Naive thymus-derived CD8-positive, alpha-beta T cell (primary cell): Measurements from ENCODE around the gene REV3L. TPM values are rescaled to one million over a fixed set of nuclear protein-coding genes. Genes with fewer than 3 reads are reported as not detected.
A peak's percentile ranks its signal among the peaks of the same experiment; 100 is the strongest.
"Not testable (repeated sequence)": the region's sequence is repeated elsewhere in the genome, so short reads cannot be mapped to it uniquely, and the experiment has no call there.

Experiments used
- ATAC-seq, 2 donors: fragments of 150-1000 bp; cut with Tn5 transposase in 1 of 2; sonication (Bioruptor Pico), chemical (Tn5 transposase) in 1 of 2; 1 replicate in 1 of 2; 2 replicates in 1 of 2; pipeline ENCODE4 v1.10.0; 2021; ENCODE audit warnings: mild to moderate bottlenecking in 2 of 2, moderate library complexity in 2 of 2
- POLR2A ChIA-PET: fragments of 350-600 bp; sonication (Branson Sonifier 250); formaldehyde crosslinking; loops from one replicate; lab custom pipeline; 2021; ENCODE audit warnings: antibody characterized with exemption; lab: Charles Lee
- DNase-seq, 10 donors: peaks; one replicate each; pipeline versions ENCODE4 v3.0.0 to v3.0.0-alpha.2; 2020 to 2022
- H3K27ac Mint-ChIP-seq, 10 donors: one replicate each; pipeline ENCODE4 v1.8.0; 2020 to 2022; ENCODE audit warnings: mild to moderate bottlenecking in 10 of 10, mixed read lengths in 10 of 10, moderate library complexity in 4 of 10, inconsistent platforms in 1 of 10
- H3K27me3 Mint-ChIP-seq, 5 donors: one replicate each; pipeline ENCODE4 v1.8.0; 2021 to 2022; ENCODE audit warnings: mixed read lengths in 5 of 5
- H3K36me3 Mint-ChIP-seq, 3 donors: one replicate each; pipeline ENCODE4 v1.8.0; 2020 to 2022; ENCODE audit warnings: mixed read lengths in 3 of 3, mild to moderate bottlenecking in 2 of 3, inconsistent platforms in 1 of 3
- H3K4me1 Mint-ChIP-seq, 4 donors: one replicate each; pipeline ENCODE4 v1.8.0; 2021 to 2022; ENCODE audit warnings: mixed read lengths in 4 of 4
- H3K4me3 Mint-ChIP-seq, 10 donors: one replicate each; pipeline ENCODE4 v1.8.0; 2020 to 2022; ENCODE audit warnings: mild to moderate bottlenecking in 10 of 10, mixed read lengths in 10 of 10, moderate library complexity in 6 of 10, inconsistent platforms in 1 of 10
- H3K9me3 Mint-ChIP-seq, 9 donors: one replicate each; pipeline ENCODE4 v1.8.0; 2020 to 2022; ENCODE audit warnings: mixed read lengths in 9 of 9, mild to moderate bottlenecking in 3 of 9, inconsistent platforms in 1 of 9, moderate library complexity in 1 of 9
- polyA plus RNA-seq, 3 donors: library from polyadenylated mRNA; unstranded; fragments of 300-500 nt; fragmentation: Illumina TruSeq; gene quantifications; one replicate each; pipeline ENCODE4 v1.2.3, GENCODE V29; 2021
- total RNA-seq, 8 experiments: library from RNA in 2 of 8; stranded (reverse) in 2 of 8; gene quantifications; one replicate each; pipeline ENCODE4 v1.2.3 and lab custom pipeline; 2021 to 2026

The REV3L gene
- total and polyA plus RNA-seq, 5 experiments from 2014 or later = 3.2 to 36.5 (median 12.1) TPM

- no peaks in the 10 kb centered on the region for H3K27me3 Mint-ChIP-seq
- no peak overlapping the region for H3K4me3 Mint-ChIP-seq
- POLR2A ChIA-PET = no interaction called here
- peaks cover 0 to 2% (median 0%) of the 10 kb centered on the region in 4 donors for H3K4me1 Mint-ChIP-seq
- DNase-seq (no peak), ATAC-seq (no peak)
- peaks cover 6 to 50% (median 11%) of the 10 kb centered on the region in 3 donors for H3K36me3 Mint-ChIP-seq
- H3K9me3 Mint-ChIP-seq = no peaks in the 10 kb centered on the region
- no peak overlapping the region for H3K27ac Mint-ChIP-seq
Observed at GRCh38 chr6:111339294-111339693, 143.7 kb downstream of the REV3L start.

GRCh38 chr6:111338843-111339242, 144.2 kb downstream of the REV3L start:
- ATAC-seq = no peak
- Mint-ChIP-seq H3K9me3 (no peaks in the 10 kb centered on the region), H3K36me3 (peaks cover 6 to 45% (median 11%) of the 10 kb centered on the region in 3 donors), H3K27ac (no peak overlapping the region), H3K4me1 (peaks cover 0 to 2% (median 0%) of the 10 kb centered on the region in 4 donors), H3K4me3 (no peak overlapping the region), H3K27me3 (no peaks in the 10 kb centered on the region)
- DNase-seq = no peak
- POLR2A ChIA-PET = no interaction called here

- DNase-seq = no peak
- H3K4me3 Mint-ChIP-seq = no peak overlapping the region
- no peak overlapping the region for H3K27ac Mint-ChIP-seq
- H3K9me3 Mint-ChIP-seq = no peaks in the 10 kb centered on the region
- no peak for ATAC-seq
- H3K27me3 Mint-ChIP-seq = no peaks in the 10 kb centered on the region
- peaks cover 11 to 47% (median 12%) of the 10 kb centered on the region in 3 donors for H3K36me3 Mint-ChIP-seq
- H3K4me1 Mint-ChIP-seq = peaks cover 0 to 2% (median 0%) of the 10 kb centered on the region in 4 donors
- POLR2A ChIA-PET = no interaction called here
Observed at GRCh38 chr6:111337829-111338236, 145.2 kb downstream of the REV3L start.

DNA sequence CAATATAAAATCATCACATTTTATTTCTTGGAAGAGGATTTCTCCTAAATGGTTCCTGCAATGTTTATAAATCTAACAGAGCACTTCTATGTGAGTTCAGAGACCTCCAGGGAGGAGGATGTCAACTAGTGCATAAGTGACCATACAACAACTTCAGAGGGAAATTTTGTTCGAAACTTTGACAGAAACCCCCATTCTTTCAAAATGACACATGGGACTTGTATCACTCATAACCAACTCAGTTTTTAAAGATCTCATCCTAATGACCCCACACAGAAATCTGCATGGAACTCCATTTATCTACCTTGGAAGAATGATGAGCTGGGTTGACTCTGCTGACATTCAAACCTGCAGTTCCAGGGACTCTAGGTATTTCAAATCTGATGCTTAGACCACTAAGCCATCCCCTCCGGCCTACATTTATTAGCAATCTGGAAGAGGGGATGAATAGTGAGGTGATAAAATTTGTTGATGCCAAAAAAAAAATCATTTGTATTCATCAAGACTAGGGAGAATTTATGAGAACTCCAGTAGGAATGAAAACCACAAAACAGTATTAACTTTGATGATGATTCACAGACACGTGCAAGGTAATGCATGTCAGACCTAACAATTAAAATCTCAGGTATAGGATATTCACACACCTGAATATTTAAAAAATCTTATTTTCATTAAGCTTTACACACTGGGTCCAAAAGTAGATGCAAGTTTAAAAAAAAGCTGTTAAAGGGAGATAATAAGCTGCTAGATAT, 153.0 kb downstream of the REV3L start:
- no peak overlapping the region for H3K4me3 Mint-ChIP-seq
- no peak for DNase-seq
- no peaks in the 10 kb centered on the region for H3K4me1 Mint-ChIP-seq
- peaks cover 11 to 60% (median 45%) of the 10 kb centered on the region in 3 donors for H3K36me3 Mint-ChIP-seq
- H3K27me3 Mint-ChIP-seq = no peaks in the 10 kb centered on the region
- H3K27ac Mint-ChIP-seq = no peak overlapping the region
- POLR2A ChIA-PET = no interaction called here
- no peak for ATAC-seq
- H3K9me3 Mint-ChIP-seq = no peaks in the 10 kb centered on the region

- H3K4me3 Mint-ChIP-seq = no peak overlapping the region
- H3K27ac Mint-ChIP-seq = no peak overlapping the region
- no peaks in the 10 kb centered on the region for H3K9me3 Mint-ChIP-seq
- ATAC-seq = no peak
- POLR2A ChIA-PET = no interaction called here
- no peaks in the 10 kb centered on the region for H3K27me3 Mint-ChIP-seq
- H3K36me3 Mint-ChIP-seq = peaks cover 9 to 67% (median 41%) of the 10 kb centered on the region in 3 donors
- H3K4me1 Mint-ChIP-seq = no peaks in the 10 kb centered on the region
- DNase-seq = no peak
Observed at GRCh38 chr6:111326563-111326962, 156.5 kb downstream of the REV3L start.

GRCh38 chr6:111322145-111322544, 160.9 kb downstream of the REV3L start:
- POLR2A ChIA-PET = no interaction called here
- ATAC-seq (no peak), DNase-seq (no peak)
- Mint-ChIP-seq H3K36me3 (peaks cover 4 to 67% (median 34%) of the 10 kb centered on the region in 3 donors), H3K9me3 (no peaks in the 10 kb centered on the region), H3K4me3 (no peak overlapping the region), H3K27me3 (no peaks in the 10 kb centered on the region), H3K4me1 (no peaks in the 10 kb centered on the region), H3K27ac (no peak overlapping the region)

GRCh38 chr6:111307950-111308349, 175.1 kb downstream of the REV3L start:
- ATAC-seq, DNase-seq, POLR2A ChIA-PET, H3K4me1 Mint-ChIP-seq, H3K27me3 Mint-ChIP-seq, H3K27ac Mint-ChIP-seq, H3K9me3 Mint-ChIP-seq, H3K4me3 Mint-ChIP-seq: not testable (repeated sequence)
- H3K36me3 Mint-ChIP-seq = peaks cover 23 to 70% (median 40%) of the 10 kb centered on the region in 3 donors

GRCh38 chr6:111307275-111307858, 175.7 kb downstream of the REV3L start:
- POLR2A ChIA-PET = no interaction called here
- peak overlapping the region in 2 of 10 donors; percentile 11 to 56 for H3K27ac Mint-ChIP-seq
- H3K36me3 Mint-ChIP-seq = peaks cover 23 to 70% (median 42%) of the 10 kb centered on the region in 3 donors
- no peak overlapping the region for H3K4me3 Mint-ChIP-seq
- H3K9me3 Mint-ChIP-seq = peaks cover 0 to 9% (median 2%) of the 10 kb centered on the region in 9 donors
- no peaks in the 10 kb centered on the region for H3K4me1 Mint-ChIP-seq
- DNase-seq = no peak
- ATAC-seq = no peak
- no peaks in the 10 kb centered on the region for H3K27me3 Mint-ChIP-seq

GRCh38 chr6:111306104-111306888, 176.7 kb downstream of the REV3L start:
- peaks cover 0 to 13% (median 9%) of the 10 kb centered on the region in 9 donors for H3K9me3 Mint-ChIP-seq
- DNase-seq (no peak), ATAC-seq (no peak)
- peaks cover 0 to 3% (median 0%) of the 10 kb centered on the region in 4 donors for H3K4me1 Mint-ChIP-seq
- H3K27ac Mint-ChIP-seq = peak overlapping the region in 1 of 10 donors; percentile 34
- peaks cover 28 to 73% (median 52%) of the 10 kb centered on the region in 3 donors for H3K36me3 Mint-ChIP-seq
- POLR2A ChIA-PET = no interaction called here
- H3K4me3 Mint-ChIP-seq = no peak overlapping the region
- no peaks in the 10 kb centered on the region for H3K27me3 Mint-ChIP-seq

DNA sequence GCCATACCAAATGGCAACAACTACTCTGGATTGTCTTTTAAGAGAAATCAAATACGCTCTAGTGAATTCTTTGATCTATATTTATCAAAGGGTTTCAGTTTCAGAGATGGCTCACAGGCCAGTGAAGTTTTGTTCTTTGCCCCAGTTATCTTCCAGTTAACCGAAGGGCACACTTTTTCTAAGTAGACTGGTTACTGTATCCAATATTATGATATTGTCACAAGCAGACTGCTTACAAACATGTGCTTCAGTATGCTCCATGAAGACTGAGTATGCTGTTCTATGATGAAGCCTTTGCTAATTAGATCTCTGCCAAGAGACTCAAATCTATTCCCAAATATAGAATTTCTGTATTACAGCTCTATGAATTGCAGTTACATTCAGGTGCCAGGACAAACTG, 181.1 kb downstream of the REV3L start:
- ATAC-seq (no peak), DNase-seq (no peak)
- Mint-ChIP-seq H3K36me3 (peaks cover 22 to 60% (median 39%) of the 10 kb centered on the region in 3 donors), H3K9me3 (peaks cover 0 to 22% (median 4%) of the 10 kb centered on the region in 9 donors), H3K27ac (peak overlapping the region in 5 of 10 donors; percentile 5 to 86 (median 66)), H3K27me3 (no peaks in the 10 kb centered on the region), H3K4me3 (peak overlapping the region in 1 of 10 donors; percentile 24), H3K4me1 (peaks cover 0 to 7% (median 0%) of the 10 kb centered on the region in 4 donors)
- POLR2A ChIA-PET = no interaction called here

GRCh38 chr6:111300938-111301800, 181.8 kb downstream of the REV3L start:
- ATAC-seq, DNase-seq, H3K4me3 Mint-ChIP-seq, H3K4me1 Mint-ChIP-seq, POLR2A ChIA-PET, H3K27me3 Mint-ChIP-seq: not testable (repeated sequence)
- Mint-ChIP-seq H3K27ac (peak overlapping the region in 2 of 10 donors; percentile 44 to 48), H3K9me3 (peaks cover 0 to 22% (median 4%) of the 10 kb centered on the region in 9 donors), H3K36me3 (peaks cover 22 to 54% (median 39%) of the 10 kb centered on the region in 3 donors)

DNA sequence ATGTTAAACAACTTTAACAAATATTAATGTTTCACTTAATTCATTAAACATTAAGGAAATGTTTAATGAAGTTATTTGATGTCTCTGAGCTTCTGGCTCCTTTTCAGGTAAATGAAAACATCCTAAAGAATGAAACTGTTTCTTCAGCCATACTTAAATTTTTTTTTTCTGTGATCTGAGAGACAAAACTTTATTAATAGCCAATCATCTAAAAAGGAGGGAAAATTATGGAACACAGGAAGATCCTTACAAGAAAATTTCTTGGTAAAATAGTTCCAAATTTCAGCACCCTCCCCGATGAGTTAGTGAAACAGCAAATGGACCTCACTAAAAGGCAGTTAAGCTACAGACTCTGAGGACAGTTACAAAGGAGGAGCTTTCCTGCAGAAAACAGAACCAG, 185.2 kb downstream of the REV3L start:
- Mint-ChIP-seq H3K4me1 (peaks cover 6 to 20% (median 7%) of the 10 kb centered on the region in 4 donors), H3K27me3 (no peaks in the 10 kb centered on the region), H3K36me3 (peaks cover 18 to 43% (median 43%) of the 10 kb centered on the region in 3 donors)

More for the DNA sequence above, 185.2 kb downstream of the REV3L start:
- DNase-seq (no peak), ATAC-seq (no peak)
- peak overlapping the region in 5 of 10 donors; percentile 22 to 71 (median 59) for H3K27ac Mint-ChIP-seq
- no peak overlapping the region for H3K4me3 Mint-ChIP-seq
- POLR2A ChIA-PET = no interaction called here
- peaks cover 0 to 22% (median 4%) of the 10 kb centered on the region in 9 donors for H3K9me3 Mint-ChIP-seq
